Tracheal epithelial cell (primary cell): ENCODE data around the gene NCOA3. TPM values are rescaled to one million over a fixed set of nuclear protein-coding genes. Genes with fewer than 3 reads are reported as not detected.

ENCODE experiments used
- total RNA-seq: library from RNA; depleted of rRNA; stranded (reverse); fragments of >200 nt; gene quantifications from 2 replicates; pipeline ENCODE4 v1.2.1, GENCODE V29; 2014

Gene NCOA3
- 28.0 and 37.5 TPM in 2 replicates for total RNA-seq

DNA sequence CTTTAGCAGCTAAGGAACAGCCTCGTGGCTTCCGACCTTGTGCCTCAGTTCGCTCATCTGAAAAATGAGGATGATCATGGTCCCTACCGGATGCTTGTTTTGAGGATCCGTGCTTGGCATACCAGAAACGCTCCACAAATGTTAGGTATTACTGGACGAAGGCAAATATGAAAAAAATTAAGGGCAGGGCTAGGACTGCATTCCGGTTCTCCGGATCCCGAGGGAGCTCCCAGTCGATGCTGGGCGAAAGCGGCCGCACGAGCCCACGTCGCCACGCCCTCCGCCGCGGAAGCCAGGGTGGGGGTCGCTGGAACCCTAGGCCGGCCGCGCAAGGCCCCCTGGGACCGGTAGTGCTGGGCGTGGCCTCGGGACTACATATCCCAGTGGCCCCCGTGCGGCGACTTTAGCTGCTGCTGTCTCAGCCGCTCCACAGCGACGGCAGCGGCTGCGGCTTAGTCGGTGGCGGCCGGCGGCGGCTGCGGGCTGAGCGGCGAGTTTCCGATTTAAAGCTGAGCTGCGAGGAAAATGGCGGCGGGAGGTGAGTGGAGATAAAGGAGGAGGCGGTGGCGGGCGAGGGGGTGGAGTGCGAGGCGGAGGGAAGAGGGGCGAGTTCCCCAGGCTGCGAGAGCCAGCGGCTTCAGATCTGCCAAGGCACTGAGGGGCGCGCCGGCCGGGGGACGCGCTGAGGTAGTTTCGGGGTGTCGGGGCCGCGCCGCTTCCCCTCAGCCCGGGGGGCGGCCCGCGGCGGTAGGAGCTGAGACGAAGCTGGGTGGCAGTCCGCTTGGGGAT lies at the start of gene NCOA3:
Gene NCOA3, plus strand, starts transcription at position 406 of the 789 bp plus-strand sequence. CDS start 120,361 bp downstream, outside the sequence.

Other genes starting within 250 kb of the NCOA3 start
- gene ZMYND8, start 145.2 kb upstream of the NCOA3 start, total RNA-seq = 17.4 and 18.3 TPM in 2 replicates